K562 (cell line): ENCODE results near the gene RDH16. TPM values are rescaled to one million over a fixed set of nuclear protein-coding genes. Genes with fewer than 3 reads are reported as not detected.

Experiments
- JUN ChIP-seq, 2 experiments: sonication (generic) in 1 of 2; formaldehyde crosslinking in 1 of 2; IDR thresholded peaks; 2 replicates each; pipeline versions ENCODE4 v1.6.1 to v1.8.0; 2012 to 2022; ENCODE audit warnings: borderline replicate concordance in 2 of 2, mild to moderate bottlenecking in 2 of 2, improper control_type of control experiment in 1 of 2, low read depth in 1 of 2, low read length in 1 of 2, missing genetic modification reagents in 1 of 2
- L3MBTL2 ChIP-seq: fragments of 450-650 bp; IDR thresholded peaks from 2 replicates; pipeline ENCODE4 v1.6.1; 2016; ENCODE audit warnings: mild to moderate bottlenecking, moderate library complexity
- MCM5 ChIP-seq: fragments of 450-650 bp; IDR thresholded peaks from 2 replicates; pipeline ENCODE4 v1.6.1; 2016; ENCODE audit warnings: low read depth
- NFIC ChIP-seq: fragments of 450-650 bp; IDR thresholded peaks from 2 replicates; pipeline ENCODE4 v1.6.1; 2017; ENCODE audit warnings: mild to moderate bottlenecking, inconsistent platforms
- NUFIP1 ChIP-seq: fragments of 450-650 bp; IDR thresholded peaks from 2 replicates; pipeline ENCODE4 v1.6.1; 2018; ENCODE audit not compliant: partially characterized antibody
- POLR2B ChIP-seq: fragments of 450-650 bp; IDR thresholded peaks from 2 replicates; pipeline ENCODE4 v1.6.1; 2018; ENCODE audit warnings: low read depth; ENCODE audit not compliant: partially characterized antibody
- RHOXF2B ChIP-seq: fragments of 250-450 bp; sonication (Bioruptor Pico); conservative IDR thresholded peaks from 2 replicates; pipeline ENCODE4 v1.5.1; 2021
- SRF ChIP-seq, 2 experiments: fragments of 250-450, 450-650 bp in 1 of 2; sonication (Bioruptor Pico) in 1 of 2; sonication (generic) in 1 of 2; formaldehyde crosslinking; IDR thresholded peaks; 2 replicates each; pipeline versions ENCODE4 v1.5.0 to v1.5.1; 2020 to 2022; ENCODE audit warnings: mild to moderate bottlenecking in 1 of 2, missing genetic modification reagents in 1 of 2
- TFAP4 ChIP-seq: sonication (generic); formaldehyde crosslinking; IDR thresholded peaks from 2 replicates; pipeline ENCODE4 v1.8.0; 2022; ENCODE audit warnings: missing genetic modification reagents, mild to moderate bottlenecking, moderate library complexity, borderline replicate concordance
- ZBED1 ChIP-seq: IDR thresholded peaks from 2 replicates; pipeline ENCODE4 v1.6.1; 2014
- ZBTB34 ChIP-seq: fragments of 250-450 bp; sonication (Bioruptor Pico); IDR thresholded peaks from 2 replicates; pipeline ENCODE4 v1.8.0; 2021; ENCODE audit warnings: mild to moderate bottlenecking, moderate library complexity
- ZBTB43 ChIP-seq: sonication (generic); formaldehyde crosslinking; IDR thresholded peaks from 2 replicates; pipeline ENCODE4 v1.8.0; 2023; ENCODE audit warnings: mild to moderate bottlenecking, missing genetic modification reagents
- ZFPM2 ChIP-seq: fragments of 250-450 bp; sonication (Bioruptor Pico); IDR thresholded peaks from 2 replicates; pipeline ENCODE4 v1.5.1; 2022; ENCODE audit warnings: mild to moderate bottlenecking
- ZKSCAN1 ChIP-seq: fragments of 150-350 bp; IDR thresholded peaks from 2 replicates; pipeline ENCODE4 v1.6.1; 2016; ENCODE audit warnings: low read depth, low read length
- ZNF134 ChIP-seq: fragments of 250-450 bp; sonication (Bioruptor Pico); conservative IDR thresholded peaks from 2 replicates; pipeline ENCODE4 v1.4.0; 2020
- polyA plus RNA-seq, 8 experiments: library from polyadenylated mRNA; depleted of rRNA in 4 of 8; stranded (reverse) in 5 of 8; unstranded in 3 of 8; fragments of >200 nt; fragmentation: Nextera tagmentation in 2 of 8; fragmentation: Illumina TruSeq in 1 of 8; extraction: Ambion mirVana in 2 of 8; extraction: Trizol in 1 of 8; gene quantifications; 2 replicates each; pipeline versions ENCODE4 v1.2.1 to v1.2.3, GENCODE V29; 2011 to 2014; ENCODE audit warnings: inconsistent platforms in 1 of 8, missing spikeins in 1 of 8
- total RNA-seq, 7 experiments: library from RNA; depleted of rRNA in 6 of 7; stranded (reverse); fragments of >200 nt in 6 of 7; fragmentation: Illumina TruSeq in 2 of 7; extraction: Trizol in 2 of 7; gene quantifications; 2 replicates each; pipeline versions ENCODE4 v1.2.1 to v1.2.3, GENCODE V29; 2011 to 2021; ENCODE audit warnings: low replicate concordance in 1 of 7
- TF ChIP-seq, protein P1 (sequence below): fragments of 250-450 bp; sonication (Bioruptor Pico); IDR thresholded peaks from 2 replicates; pipeline ENCODE4 v1.8.0; 2021; ENCODE audit warnings: borderline replicate concordance, mild to moderate bottlenecking, moderate library complexity; ENCODE audit not compliant: poor library complexity, severe bottlenecking
- TF ChIP-seq, protein P2 (sequence below): fragments of 450-650 bp; formaldehyde crosslinking; IDR thresholded peaks from 2 replicates; pipeline ENCODE4 v1.4.0; 2020; ENCODE audit warnings: mild to moderate bottlenecking

RDH16 gene
- total and polyA plus RNA-seq, 9 of the 15 experiments (the other 6 are each of a cell fraction or from before 2014, with no cell fraction given), result 0.11 to 0.52 (median 0.22) TPM; not detected in 1

DNA sequence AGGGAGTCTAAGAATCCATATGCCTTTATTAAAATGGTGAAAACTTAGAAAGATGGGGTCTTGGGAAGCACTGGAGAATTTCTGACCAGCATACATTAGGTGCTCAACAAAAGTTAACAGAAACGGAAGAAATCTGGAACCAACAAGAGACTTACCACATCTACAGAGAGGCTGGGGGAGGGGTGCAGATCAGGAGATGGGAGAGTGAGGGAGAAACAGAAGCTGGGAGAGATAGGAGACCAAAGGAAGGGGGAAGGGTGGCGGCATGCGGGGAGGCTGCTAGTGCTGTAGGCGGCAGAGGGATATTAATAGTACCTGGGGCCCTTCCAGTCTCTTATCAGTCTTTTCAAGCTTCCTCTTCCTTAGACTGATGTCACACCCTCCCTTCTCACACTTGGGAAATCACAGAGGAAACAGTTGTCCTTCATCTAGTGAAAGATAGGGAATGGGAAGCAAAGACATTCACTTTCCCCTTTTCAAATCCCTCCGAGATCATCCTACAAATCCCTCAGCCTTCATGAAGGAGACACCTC, 30.9 kb upstream of the RDH16 start (continued):
- TF ChIP-seq SRF (CRISPR knock-in tag; IDR thresholded peaks at IDR 0.05), result peak in 1 of 2 experiments; percentile 56; a peak in 1 of 4 replicates
- TF ChIP-seq ZKSCAN1, result peak; percentile 66; the same call in 1 of the 2 replicates
- 0 out of 2 replicates have a peak, but pooled peaks have one; percentile 47 for TF ChIP-seq ZBED1
- TF ChIP-seq L3MBTL2, result 0 out of 2 replicates have a peak, but pooled peaks have one; percentile 12
- no peak for TF ChIP-seq RHOXF2B (CRISPR knock-in tag)
- no peak for TF ChIP-seq ZFPM2 (CRISPR knock-in tag)
- TF ChIP-seq, protein P1, sequence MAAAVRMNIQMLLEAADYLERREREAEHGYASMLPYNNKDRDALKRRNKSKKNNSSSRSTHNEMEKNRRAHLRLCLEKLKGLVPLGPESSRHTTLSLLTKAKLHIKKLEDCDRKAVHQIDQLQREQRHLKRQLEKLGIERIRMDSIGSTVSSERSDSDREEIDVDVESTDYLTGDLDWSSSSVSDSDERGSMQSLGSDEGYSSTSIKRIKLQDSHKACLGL (CRISPR knock-in tag), result no peak
- no peak for TF ChIP-seq ZBTB34 (CRISPR knock-in tag)
- TF ChIP-seq POLR2B, result no peak
- TF ChIP-seq ZBTB43 (CRISPR knock-in tag), result no peak
- TF ChIP-seq MCM5, result no peak
- peak; percentile 85 for TF ChIP-seq JUN (IDR thresholded peaks at IDR 0.05; ENCODE audit: borderline replicate concordance, low read depth, low read length)
- no peak for TF ChIP-seq JUN (CRISPR knock-in tag; IDR thresholded peaks at IDR 0.05; ENCODE audit: borderline replicate concordance)
- TF ChIP-seq ZNF134 (CRISPR knock-in tag), result no peak
- TF ChIP-seq, protein P2, sequence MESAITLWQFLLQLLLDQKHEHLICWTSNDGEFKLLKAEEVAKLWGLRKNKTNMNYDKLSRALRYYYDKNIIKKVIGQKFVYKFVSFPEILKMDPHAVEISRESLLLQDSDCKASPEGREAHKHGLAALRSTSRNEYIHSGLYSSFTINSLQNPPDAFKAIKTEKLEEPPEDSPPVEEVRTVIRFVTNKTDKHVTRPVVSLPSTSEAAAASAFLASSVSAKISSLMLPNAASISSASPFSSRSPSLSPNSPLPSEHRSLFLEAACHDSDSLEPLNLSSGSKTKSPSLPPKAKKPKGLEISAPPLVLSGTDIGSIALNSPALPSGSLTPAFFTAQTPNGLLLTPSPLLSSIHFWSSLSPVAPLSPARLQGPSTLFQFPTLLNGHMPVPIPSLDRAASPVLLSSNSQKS (CRISPR knock-in tag), result no peak
- TF ChIP-seq NUFIP1, result peak; percentile 81
- peak; percentile 60; the same call in 1 of the 2 replicates for TF ChIP-seq TFAP4 (CRISPR knock-in tag)
- TF ChIP-seq NFIC, result peak; percentile 95
